Neural cell (in vitro differentiated cells): ENCODE data around the gene JAZF1. TPM values are rescaled to one million over a fixed set of nuclear protein-coding genes. Genes with fewer than 3 reads are reported as not detected.

Experiments used
- H2AFZ ChIP-seq: fragments of 200-600, 300-800 bp; sonication (generic), shearing (Covaris generic); 2 replicates; pipeline ENCODE4 v1.6.0; 2014; ENCODE audit warnings: low read depth, mild to moderate bottlenecking, antibody characterized with exemption, low read length, moderate library complexity
- H3F3A ChIP-seq: fragments of 200-600 bp; shearing (Covaris generic); 2 replicates; pipeline ENCODE4 v1.6.1; 2016; ENCODE audit warnings: mild to moderate bottlenecking, moderate library complexity, mixed read lengths, antibody characterized with exemption, low read length; ENCODE audit not compliant: insufficient read depth, poor library complexity, severe bottlenecking
- H3K27ac ChIP-seq: fragments of 200-600, 300-800 bp; sonication (generic), shearing (Covaris generic); 2 replicates; pipeline ENCODE4 v1.5.1; 2014; ENCODE audit warnings: mild to moderate bottlenecking, low read length, moderate library complexity
- H3K27me3 ChIP-seq: fragments of 300-800, 200-600 bp; sonication (generic), shearing (Covaris generic); 2 replicates; pipeline ENCODE4 v1.6.0; 2014; ENCODE audit warnings: mild to moderate bottlenecking, low read depth, low read length, moderate library complexity; ENCODE audit not compliant: insufficient read depth
- H3K36me3 ChIP-seq: fragments of 300-800, 200-600 bp; sonication (generic), shearing (Covaris generic); 2 replicates; pipeline ENCODE4 v1.5.1; 2014; ENCODE audit warnings: mild to moderate bottlenecking, antibody characterized with exemption, low read length, moderate library complexity; ENCODE audit not compliant: insufficient read depth
- H3K4me2 ChIP-seq: fragments of 300-800, 200-600 bp; sonication (generic), shearing (Covaris generic); 2 replicates; pipeline ENCODE4 v1.6.0; 2014; ENCODE audit warnings: mild to moderate bottlenecking, low read length
- H3K4me3 ChIP-seq: fragments of 300-800, 200-600 bp; sonication (generic), shearing (Covaris generic); 2 replicates; pipeline ENCODE4 v1.5.1; 2014; ENCODE audit warnings: mild to moderate bottlenecking, low read length, moderate library complexity
- H3K79me2 ChIP-seq: fragments of 200-600 bp; shearing (Covaris generic); replicated peaks from 2 replicates; pipeline ENCODE4 v1.6.0; 2014; ENCODE audit warnings: mild to moderate bottlenecking, low read length, moderate library complexity; ENCODE audit not compliant: insufficient read depth
- H3K9ac ChIP-seq: fragments of 300-800, 200-600 bp; sonication (generic), shearing (Covaris generic); 2 replicates; pipeline ENCODE4 v1.6.1; 2016; ENCODE audit warnings: mild to moderate bottlenecking, low read length, mixed read lengths
- H3K9me2 ChIP-seq: fragments of 200-600 bp; shearing (Covaris generic); 2 replicates; pipeline ENCODE4 v1.6.1; 2016; ENCODE audit warnings: mild to moderate bottlenecking, low read length, mixed read lengths; ENCODE audit not compliant: insufficient read depth
- H3K9me3 ChIP-seq: fragments of 200-600, 300-800 bp; sonication (generic), shearing (Covaris generic); 2 replicates; pipeline ENCODE4 v1.6.1; 2016; ENCODE audit warnings: mild to moderate bottlenecking, mixed run types, low read length, moderate library complexity, mixed read lengths
- H4K20me1 ChIP-seq: fragments of 200-600 bp; shearing (Covaris generic); 2 replicates; pipeline ENCODE4 v1.6.1; 2016; ENCODE audit warnings: mild to moderate bottlenecking, mixed run types; ENCODE audit not compliant: insufficient read depth
- CTCF ChIP-seq: fragments of 450-650 bp; IDR thresholded peaks from 2 replicates; pipeline ENCODE4 v1.5.1; 2014; ENCODE audit warnings: antibody characterized with exemption, mild to moderate bottlenecking, moderate library complexity; ENCODE audit not compliant: poor library complexity, severe bottlenecking
- EP300 ChIP-seq: fragments of 450-650 bp; conservative IDR thresholded peaks from 2 replicates; pipeline ENCODE4 v1.6.1; 2014; ENCODE audit warnings: antibody characterized with exemption, mild to moderate bottlenecking, moderate library complexity; ENCODE audit not compliant: poor library complexity, severe bottlenecking
- EZH2 ChIP-seq: fragments of 200-600, 300-800 bp; shearing (Covaris generic), sonication (generic); IDR thresholded peaks from 2 replicates; pipeline ENCODE4 v1.6.1; 2014; ENCODE audit warnings: antibody characterized with exemption, low read length, borderline replicate concordance, mild to moderate bottlenecking; ENCODE audit not compliant: insufficient read depth, poor library complexity, severe bottlenecking
- MXI1 ChIP-seq: fragments of 450-650 bp; conservative IDR thresholded peaks from 2 replicates; pipeline ENCODE4 v1.6.1; 2014; ENCODE audit warnings: antibody characterized with exemption, mild to moderate bottlenecking; ENCODE audit not compliant: poor library complexity, severe bottlenecking
- POLR2AphosphoS5 ChIP-seq: IDR thresholded peaks from 2 replicates; pipeline ENCODE4 v1.6.1; 2012
- RAD21 ChIP-seq: fragments of 450-650 bp; conservative IDR thresholded peaks from 2 replicates; pipeline ENCODE4 v1.6.1; 2014; ENCODE audit warnings: antibody characterized with exemption, mild to moderate bottlenecking, moderate library complexity
- REST ChIP-seq: IDR thresholded peaks from 2 replicates; pipeline ENCODE4 v1.6.1; 2012; ENCODE audit warnings: borderline replicate concordance
- SMC3 ChIP-seq: fragments of 450-650 bp; conservative IDR thresholded peaks from 2 replicates; pipeline ENCODE4 v1.6.1; 2014; ENCODE audit warnings: antibody characterized with exemption, mild to moderate bottlenecking, moderate library complexity; ENCODE audit not compliant: poor library complexity
- TAF1 ChIP-seq: IDR thresholded peaks from 2 replicates; pipeline ENCODE4 v1.6.1; 2012; ENCODE audit warnings: low read depth
- polyA plus RNA-seq: library from polyadenylated mRNA; depleted of rRNA; stranded (reverse); fragments of >200 nt; gene quantifications from 2 replicates; pipeline ENCODE4 v1.2.3, GENCODE V29; 2014

Gene JAZF1
- polyA plus RNA-seq, 1 donor from 2014 or later: 29.5 TPM

GRCh38 chr7:28093623-28094232, 86.9 kb downstream of the JAZF1 start:
- H3K4me3 ChIP-seq: no peak overlapping the region
- no peak overlapping the region for H2AFZ ChIP-seq

GRCh38 chr7:28091190-28091589, 89.4 kb downstream of the JAZF1 start:
- Histone ChIP-seq H3K9me2 (no peaks in the 10 kb centered on the region), H3K27me3 (no peaks in the 10 kb centered on the region), H3K36me3 (no peaks in the 10 kb centered on the region), H3K9me3 (no peaks in the 10 kb centered on the region), H2AFZ (no peak overlapping the region), H3K4me3 (no peak overlapping the region), H3F3A (no peaks in the 10 kb centered on the region), H3K9ac (no peak overlapping the region), H3K4me2 (no peak overlapping the region), H3K79me2 (no peaks in the 10 kb centered on the region), H3K27ac (no peak overlapping the region), H4K20me1 (no peaks in the 10 kb centered on the region)
- TF ChIP-seq EP300 (no peak), MXI1 (no peak), EZH2 (no peak), SMC3 (no peak), CTCF (no peak), REST (no peak), RAD21 (no peak), POLR2AphosphoS5 (no peak), TAF1 (no peak)

More at GRCh38 chr7:28093623-28094232, 86.9 kb downstream of the JAZF1 start:
- H3K4me2 ChIP-seq: no peak overlapping the region
- H3K27me3 ChIP-seq: no peaks in the 10 kb centered on the region
- H3K27ac ChIP-seq: no peak overlapping the region
- no peaks in the 10 kb centered on the region for H3K9me3 ChIP-seq
- H4K20me1 ChIP-seq: no peaks in the 10 kb centered on the region
- no peaks in the 10 kb centered on the region for H3K9me2 ChIP-seq
- H3F3A ChIP-seq: no peaks in the 10 kb centered on the region
- no peaks in the 10 kb centered on the region for H3K79me2 ChIP-seq
- TF ChIP-seq MXI1 (no peak), RAD21 (peak; percentile 51), SMC3 (peak; percentile 38), EZH2 (no peak), CTCF (peak; percentile 46)
- H3K36me3 ChIP-seq: no peaks in the 10 kb centered on the region
- no peak overlapping the region for H3K9ac ChIP-seq
